Measurements from ENCODE around the gene GGA2. TPM values are rescaled to one million over a fixed set of nuclear protein-coding genes. Genes with fewer than 3 reads are reported as not detected.
A peak's percentile ranks its signal among the peaks of the same experiment; 100 is the strongest.

Gene GGA2
- total RNA-seq, 1 experiment from 2014 or later = 92.7 TPM

- Mint-ChIP-seq H3K9me3 (ENCODE audit: unreplicated experiment) (no peaks in the 10 kb centered on the region), H3K27ac (ENCODE audit: unreplicated experiment) (no peak overlapping the region), H3K36me3 (ENCODE audit: insufficient read depth, unreplicated experiment) (peaks cover 7% of the 10 kb centered on the region), H3K4me1 (ENCODE audit: low read depth, unreplicated experiment) (no peaks in the 10 kb centered on the region), H3K4me3 (ENCODE audit: unreplicated experiment) (no peak overlapping the region), H3K27me3 (ENCODE audit: insufficient read depth, unreplicated experiment) (no peaks in the 10 kb centered on the region)
- ChIA-PET CTCF (interaction anchor here (0.6 kb wide), 1 partner anchor 53 kb away, joined by 6 read pairs; no protein-coding TSS in a partner anchor), POLR2A (no interaction called here)
- Histone ChIP-seq H3K4me1 (no peaks in the 10 kb centered on the region), H3K36me3 (ENCODE audit: control insufficient read depth, insufficient read depth, low read length) (peaks cover 2% of the 10 kb centered on the region), H3K9me3 (no peaks in the 10 kb centered on the region), H3K27me3 (replicated peaks; ENCODE audit: control insufficient read depth, insufficient read depth, low read length) (no peaks in the 10 kb centered on the region), H3K4me3 (ENCODE audit: low read depth, low read length) (no peak overlapping the region)
- peak in 1 of 2 experiments; percentile 13 for DNase-seq
- intact Hi-C loops (cut with micrococcal nuclease; ENCODE audit: unreplicated experiment) = loop anchor here (10.0 kb wide), 2 partner anchors 88 to 368 kb away; no protein-coding TSS in a partner anchor
- TF ChIP-seq, protein P1, sequence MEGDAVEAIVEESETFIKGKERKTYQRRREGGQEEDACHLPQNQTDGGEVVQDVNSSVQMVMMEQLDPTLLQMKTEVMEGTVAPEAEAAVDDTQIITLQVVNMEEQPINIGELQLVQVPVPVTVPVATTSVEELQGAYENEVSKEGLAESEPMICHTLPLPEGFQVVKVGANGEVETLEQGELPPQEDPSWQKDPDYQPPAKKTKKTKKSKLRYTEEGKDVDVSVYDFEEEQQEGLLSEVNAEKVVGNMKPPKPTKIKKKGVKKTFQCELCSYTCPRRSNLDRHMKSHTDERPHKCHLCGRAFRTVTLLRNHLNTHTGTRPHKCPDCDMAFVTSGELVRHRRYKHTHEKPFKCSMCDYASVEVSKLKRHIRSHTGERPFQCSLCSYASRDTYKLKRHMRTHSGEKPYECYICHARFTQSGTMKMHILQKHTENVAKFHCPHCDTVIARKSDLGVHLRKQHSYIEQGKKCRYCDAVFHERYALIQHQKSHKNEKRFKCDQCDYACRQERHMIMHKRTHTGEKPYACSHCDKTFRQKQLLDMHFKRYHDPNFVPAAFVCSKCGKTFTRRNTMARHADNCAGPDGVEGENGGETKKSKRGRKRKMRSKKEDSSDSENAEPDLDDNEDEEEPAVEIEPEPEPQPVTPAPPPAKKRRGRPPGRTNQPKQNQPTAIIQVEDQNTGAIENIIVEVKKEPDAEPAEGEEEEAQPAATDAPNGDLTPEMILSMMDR (IDR thresholded peaks at IDR 0.05; ENCODE audit: insufficient read depth in 1 of 2, low read depth in 1 of 2, low read length in 1 of 2, severe bottlenecking in 1 of 2, unreplicated experiment in 1 of 2) = peak; percentile 22 to 30
- no TSS peak for BruUV-seq (replicated peaks)
Measured at GRCh38 chr16:23432176-23433128, 77.8 kb downstream of the GGA2 start.

GRCh38 chr16:23428351-23428750, 81.9 kb downstream of the GGA2 start:
- Histone ChIP-seq H3K4me3 (ENCODE audit: low read depth, low read length) (no peak overlapping the region), H3K36me3 (ENCODE audit: control insufficient read depth, insufficient read depth, low read length) (peaks cover under 1% of the 10 kb centered on the region), H3K27me3 (replicated peaks; ENCODE audit: control insufficient read depth, insufficient read depth, low read length) (no peaks in the 10 kb centered on the region), H3K9me3 (no peaks in the 10 kb centered on the region), H3K4me1 (no peaks in the 10 kb centered on the region)
- TF ChIP-seq, protein P1 (IDR thresholded peaks at IDR 0.05; ENCODE audit: insufficient read depth in 1 of 2, low read depth in 1 of 2, low read length in 1 of 2, severe bottlenecking in 1 of 2, unreplicated experiment in 1 of 2) = no peak
- Mint-ChIP-seq H3K4me3 (ENCODE audit: unreplicated experiment) (no peak overlapping the region), H3K27ac (ENCODE audit: unreplicated experiment) (no peak overlapping the region), H3K27me3 (ENCODE audit: insufficient read depth, unreplicated experiment) (no peaks in the 10 kb centered on the region), H3K9me3 (ENCODE audit: unreplicated experiment) (no peaks in the 10 kb centered on the region), H3K36me3 (ENCODE audit: insufficient read depth, unreplicated experiment) (peaks cover 7% of the 10 kb centered on the region), H3K4me1 (ENCODE audit: low read depth, unreplicated experiment) (no peaks in the 10 kb centered on the region)
- ChIA-PET CTCF (no interaction called here), POLR2A (no interaction called here)
- intact Hi-C loops (cut with micrococcal nuclease; ENCODE audit: unreplicated experiment) = no loop called here
- DNase-seq = no peak
- BruUV-seq (replicated peaks) = no TSS peak

- Histone ChIP-seq H3K36me3 (ENCODE audit: control insufficient read depth, insufficient read depth, low read length) (no peaks in the 10 kb centered on the region; the same call in 1 of the 2 replicates), H3K4me1 (no peaks in the 10 kb centered on the region), H3K9me3 (no peaks in the 10 kb centered on the region), H3K4me3 (ENCODE audit: low read depth, low read length) (no peak overlapping the region), H3K27me3 (replicated peaks; ENCODE audit: control insufficient read depth, insufficient read depth, low read length) (no peaks in the 10 kb centered on the region)
- Mint-ChIP-seq H3K4me1 (ENCODE audit: low read depth, unreplicated experiment) (no peaks in the 10 kb centered on the region), H3K4me3 (ENCODE audit: unreplicated experiment) (no peak overlapping the region), H3K27ac (ENCODE audit: unreplicated experiment) (no peak overlapping the region), H3K27me3 (ENCODE audit: insufficient read depth, unreplicated experiment) (no peaks in the 10 kb centered on the region), H3K9me3 (ENCODE audit: unreplicated experiment) (no peaks in the 10 kb centered on the region), H3K36me3 (ENCODE audit: insufficient read depth, unreplicated experiment) (peaks cover 9% of the 10 kb centered on the region)
- TF ChIP-seq, protein P1 (IDR thresholded peaks at IDR 0.05; ENCODE audit: insufficient read depth in 1 of 2, low read depth in 1 of 2, low read length in 1 of 2, severe bottlenecking in 1 of 2, unreplicated experiment in 1 of 2) = no peak
- no TSS peak for BruUV-seq (replicated peaks)
- CTCF ChIA-PET = no interaction called here
- intact Hi-C loops (cut with micrococcal nuclease; ENCODE audit: unreplicated experiment) = no loop called here
- POLR2A ChIA-PET = no interaction called here
- DNase-seq = no peak
Measured at GRCh38 chr16:23424292-23424958, 85.9 kb downstream of the GGA2 start.
